HG03060 (cell line): ENCODE measurements around the gene TMEM98.
"Not testable (repeated sequence)": the region's sequence is repeated elsewhere in the genome, so short reads cannot be mapped to it uniquely, and the experiment has no call there.

Source experiments
- ATAC-seq: cut with Tn5 transposase; IDR thresholded peaks from one replicate; pipeline ENCODE4 v1.9.1; 2021; ENCODE audit warnings: low read depth, moderate number of reproducible peaks; ENCODE audit not compliant: unreplicated experiment

Gene TMEM98

GRCh38 chr17:32971171-32971570 lies 43.2 kb downstream of the TMEM98 start:
- no peak for ATAC-seq

- ATAC-seq: no peak
Measured at GRCh38 chr17:32976131-32976530, 48.2 kb downstream of the TMEM98 start.

DNA sequence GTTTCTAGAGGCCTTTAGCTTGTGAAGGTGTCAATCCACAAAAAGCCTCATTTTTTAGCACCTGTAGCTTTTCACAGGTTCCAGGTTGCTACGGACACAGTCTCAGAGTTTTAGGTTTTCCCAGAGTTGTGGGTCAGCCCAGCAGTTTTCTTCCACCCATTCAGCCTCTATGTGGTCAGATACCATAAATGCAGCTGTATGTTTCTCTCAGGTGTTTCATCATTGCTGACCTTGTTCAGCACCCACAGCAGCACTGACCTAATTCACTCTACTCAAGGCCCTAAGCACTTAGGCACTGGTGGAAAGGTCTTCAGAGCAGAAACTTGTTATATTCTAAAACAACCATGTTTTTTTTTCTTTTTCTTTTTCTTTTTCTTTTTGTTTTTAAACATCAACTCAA lies 48.7 kb downstream of the TMEM98 start:
- no peak for ATAC-seq

GRCh38 chr17:32980230-32980629 lies 52.3 kb downstream of the TMEM98 start:
- ATAC-seq: no peak

GRCh38 chr17:32981611-32982010 lies 53.7 kb downstream of the TMEM98 start:
- ATAC-seq: not testable (repeated sequence)

- no peak for ATAC-seq
Measured at GRCh38 chr17:32985050-32985756, 57.2 kb downstream of the TMEM98 start.

DNA sequence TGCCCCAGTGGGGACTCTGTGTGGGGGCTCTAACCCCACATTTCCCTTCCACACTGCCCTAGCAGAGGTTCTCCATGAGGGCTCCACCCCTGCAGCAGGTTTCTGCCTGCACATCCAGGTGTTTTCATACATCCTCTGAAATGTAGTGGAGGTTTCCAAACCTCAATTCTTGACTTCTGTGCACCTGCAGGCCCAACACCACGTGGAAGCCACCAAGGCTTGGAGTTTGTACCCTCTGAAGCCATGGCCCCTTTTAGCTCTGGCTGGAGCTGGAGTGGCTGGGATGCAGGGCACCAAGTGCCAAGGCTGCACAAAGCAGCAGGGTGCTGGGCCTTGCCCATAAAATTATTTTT lies 59.5 kb downstream of the TMEM98 start:
- not testable (repeated sequence) for ATAC-seq

DNA sequence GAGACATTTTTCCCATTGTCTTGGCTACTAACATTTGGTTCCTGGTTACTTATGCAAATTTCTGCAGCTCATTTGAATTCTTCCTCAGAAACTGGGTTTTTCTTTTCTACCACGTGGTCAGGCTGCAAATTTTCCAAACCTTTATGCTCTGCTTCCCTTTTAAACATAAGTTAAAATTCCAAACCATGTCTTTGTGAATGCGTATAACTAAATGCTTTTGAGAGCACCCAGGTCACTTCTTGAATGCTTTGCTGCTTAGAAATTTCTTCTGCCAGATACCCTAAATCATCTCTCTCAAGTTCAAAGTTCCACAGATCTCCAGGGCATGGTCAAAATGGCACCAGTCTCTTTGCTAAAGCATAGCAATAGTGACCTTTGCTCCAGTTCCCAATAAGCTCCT lies 59.9 kb downstream of the TMEM98 start:
- ATAC-seq: not testable (repeated sequence)

- ATAC-seq: no peak
Measured at GRCh38 chr17:32988481-32989101, 60.6 kb downstream of the TMEM98 start.

DNA sequence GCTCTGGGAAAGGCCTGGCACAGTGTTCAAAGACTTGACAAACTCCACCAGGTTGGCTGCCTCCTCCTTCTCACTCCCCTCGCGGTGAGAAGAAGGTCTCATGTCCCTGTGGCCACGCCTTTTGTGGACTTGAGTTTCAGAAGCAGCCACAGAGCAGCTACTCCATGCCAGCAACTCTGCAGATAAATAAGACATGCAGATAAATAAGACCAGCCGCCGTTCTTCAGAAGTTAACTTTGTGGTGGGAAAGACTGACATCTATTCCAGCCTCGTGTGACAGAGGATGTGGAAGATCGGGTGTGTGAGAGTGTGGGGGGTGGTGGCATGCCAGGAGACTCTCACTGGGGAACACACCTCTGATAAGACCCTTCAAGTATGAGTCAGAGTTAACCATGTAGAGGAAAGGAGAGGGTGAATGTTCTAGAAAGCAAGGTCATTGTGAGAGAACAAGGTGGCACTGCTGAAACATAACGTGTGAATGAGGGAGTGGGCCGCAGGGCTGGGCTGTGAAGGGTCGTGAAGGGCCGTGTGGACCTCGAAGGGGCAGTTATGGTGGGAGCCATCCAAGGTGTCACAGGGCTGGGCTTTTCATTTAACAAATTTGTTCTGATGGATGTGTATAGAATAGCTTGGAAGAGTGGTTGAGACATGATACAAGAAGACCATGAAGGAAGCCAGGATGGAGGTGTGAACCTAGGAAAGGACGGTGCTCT lies 64.5 kb downstream of the TMEM98 start:
- no peak for ATAC-seq

- no peak for ATAC-seq
Measured at GRCh38 chr17:32993977-32994376, 66.0 kb downstream of the TMEM98 start.
